H1 (cell line): ENCODE data around the gene ZNF20. TPM values are rescaled to one million over a fixed set of nuclear protein-coding genes. Genes with fewer than 3 reads are reported as not detected.

Experiments used
- CTCF ChIA-PET: fragments of 300-600 bp; sonication (Branson Sonifier 250); formaldehyde crosslinking; loops from one replicate; lab custom pipeline; 2021; ENCODE audit not compliant: partially characterized antibody; lab: Charles Lee
- POLR2A ChIA-PET: fragments of 300-600 bp; sonication (Branson Sonifier 250); formaldehyde crosslinking; loops from one replicate; lab custom pipeline; 2021; ENCODE audit warnings: inconsistent platforms; ENCODE audit not compliant: partially characterized antibody; lab: Charles Lee
- DNase-seq, 2 experiments: peaks; one replicate each; pipeline versions ENCODE4 v3.0.0 to v3.0.0-alpha.2; 2010 to 2022; ENCODE audit warnings: low spot score in 2 of 2, low read depth in 1 of 2, mixed read lengths in 1 of 2
- FAIRE-seq: peaks from 2 replicates; lab custom pipeline; 2011; peaks lifted over from hg19 to GRCh38; lab: Jason Lieb, UNC
- H2AFZ ChIP-seq: 2 replicates; pipeline ENCODE4 v1.8.1; 2012; ENCODE audit warnings: low read length, inconsistent platforms
- H2AK5ac ChIP-seq: 2 replicates; pipeline ENCODE4 v1.6.1; 2013; ENCODE audit warnings: low read depth, low read length
- H2BK120ac ChIP-seq: replicated peaks from 2 replicates; pipeline ENCODE3; 2013; ENCODE audit warnings: low read depth, low read length, inconsistent platforms
- H2BK12ac ChIP-seq: 2 replicates; pipeline ENCODE4 v1.6.1; 2013; ENCODE audit warnings: low read depth, low read length
- H2BK15ac ChIP-seq: 2 replicates; pipeline ENCODE4 v1.6.1; 2013; ENCODE audit warnings: low read length
- H2BK20ac ChIP-seq: 2 replicates; pipeline ENCODE4 v1.6.1; 2013; ENCODE audit warnings: low read length
- H2BK5ac ChIP-seq: 2 replicates; pipeline ENCODE4 v1.6.1; 2013; ENCODE audit warnings: low read depth, low read length
- H3K14ac ChIP-seq: 2 replicates; pipeline ENCODE4 v1.6.1; 2013; ENCODE audit warnings: inconsistent platforms; ENCODE audit not compliant: insufficient read length
- H3K18ac ChIP-seq: 2 replicates; pipeline ENCODE4 v1.6.1; 2013; ENCODE audit warnings: low read length; ENCODE audit errors: extremely low read depth
- H3K23ac ChIP-seq: 2 replicates; pipeline ENCODE4 v1.6.1; 2013; ENCODE audit warnings: inconsistent platforms; ENCODE audit not compliant: insufficient read length
- H3K23me2 ChIP-seq: 2 replicates; pipeline ENCODE4 v1.6.1; 2013; ENCODE audit warnings: low read depth, low read length
- H3K27ac ChIP-seq: 2 replicates; pipeline ENCODE4 v1.6.1; 2011; ENCODE audit warnings: low read depth, low read length, inconsistent platforms
- H3K27me3 ChIP-seq, 4 experiments: replicated peaks in 1 of 4; 1 replicate in 1 of 4; 2 replicates in 3 of 4; pipeline versions ENCODE4 v1.6.1 to v1.8.1; 2011 to 2013; ENCODE audit warnings: low read length in 3 of 4, mild to moderate bottlenecking in 3 of 4, inconsistent platforms in 2 of 4, mixed read lengths in 2 of 4, moderate library complexity in 1 of 4; ENCODE audit not compliant: control insufficient read depth in 3 of 4, insufficient read depth in 3 of 4; ENCODE audit errors: extremely low read depth in 1 of 4
- H3K36me3 ChIP-seq, 4 experiments: 2 replicates each; pipeline versions ENCODE4 v1.6.1 to v1.8.1; 2011 to 2013; ENCODE audit warnings: mild to moderate bottlenecking in 4 of 4, low read length in 3 of 4, moderate library complexity in 2 of 4, control low read depth in 1 of 4, inconsistent platforms in 1 of 4; ENCODE audit not compliant: insufficient read depth in 4 of 4, control insufficient read depth in 2 of 4
- H3K4ac ChIP-seq: replicated peaks from 2 replicates; pipeline ENCODE3; 2013; ENCODE audit warnings: low read length, low read depth, mixed read lengths, inconsistent platforms; ENCODE audit not compliant: insufficient read length
- H3K4me1 ChIP-seq, 4 experiments: replicated peaks in 1 of 4; 1 replicate in 1 of 4; 2 replicates in 3 of 4; pipeline versions ENCODE4 v1.6.1 to v1.8.1; 2011 to 2013; ENCODE audit warnings: low read length in 3 of 4, inconsistent platforms in 2 of 4, mixed read lengths in 1 of 4; ENCODE audit not compliant: insufficient read depth in 4 of 4, control insufficient read depth in 3 of 4
- H3K4me2 ChIP-seq, 2 experiments: 2 replicates each; pipeline versions ENCODE4 v1.6.1 to v1.8.1; 2011 to 2013; ENCODE audit warnings: low read depth in 2 of 2, low read length in 2 of 2, control low read depth in 1 of 2, inconsistent platforms in 1 of 2, mild to moderate bottlenecking in 1 of 2; ENCODE audit not compliant: insufficient read depth in 1 of 2
- H3K4me3 ChIP-seq, 4 experiments: fragments of 200-600, 300-600 bp in 1 of 4; sonication (generic), shearing (Covaris generic), sonication (Bioruptor Twin) in 1 of 4; 2 replicates each; pipeline versions ENCODE4 v1.5.1 to v1.8.1; 2011 to 2016; ENCODE audit warnings: low read length in 4 of 4, low read depth in 3 of 4, control low read depth in 2 of 4, inconsistent platforms in 2 of 4, mild to moderate bottlenecking in 2 of 4, mixed read lengths in 1 of 4, moderate library complexity in 1 of 4; ENCODE audit not compliant: insufficient read depth in 2 of 4; ENCODE audit errors: extremely low read depth in 1 of 4
- H3K56ac ChIP-seq: replicated peaks from 2 replicates; pipeline ENCODE3; 2013; ENCODE audit warnings: low read depth, mild to moderate bottlenecking, mixed read lengths, low read length, inconsistent platforms; ENCODE audit not compliant: insufficient read length
- H3K79me1 ChIP-seq: 2 replicates; pipeline ENCODE4 v1.6.1; 2013; ENCODE audit warnings: low read depth, low read length, control low read depth
- H3K79me2 ChIP-seq, 2 experiments: 2 replicates each; pipeline versions ENCODE4 v1.6.1 to v1.8.1; 2012 to 2013; ENCODE audit warnings: low read length in 2 of 2, mild to moderate bottlenecking in 2 of 2, inconsistent platforms in 1 of 2; ENCODE audit not compliant: insufficient read depth in 2 of 2, control insufficient read depth in 1 of 2
- H3K9ac ChIP-seq, 4 experiments: replicated peaks in 1 of 4; 1 replicate in 1 of 4; 2 replicates in 3 of 4; pipeline versions ENCODE4 v1.6.1 to v1.8.1; 2011 to 2013; ENCODE audit warnings: low read depth in 3 of 4, low read length in 3 of 4, control low read depth in 2 of 4, mild to moderate bottlenecking in 2 of 4, moderate library complexity in 2 of 4, inconsistent platforms in 1 of 4; ENCODE audit errors: extremely low read depth in 1 of 4
- H3K9me3 ChIP-seq, 2 experiments: 2 replicates each; pipeline versions ENCODE4 v1.6.1 to v1.8.1; 2012 to 2013; ENCODE audit warnings: mild to moderate bottlenecking in 2 of 2, moderate library complexity in 2 of 2, control low read depth in 1 of 2, inconsistent platforms in 1 of 2, low read depth in 1 of 2, low read length in 1 of 2, mixed read lengths in 1 of 2; ENCODE audit not compliant: insufficient read depth in 2 of 2
- H4K20me1 ChIP-seq, 2 experiments: replicated peaks in 1 of 2; 2 replicates each; pipeline versions ENCODE3 to v1.8.1; 2011 to 2013; ENCODE audit warnings: inconsistent platforms in 2 of 2, low read length in 2 of 2, mild to moderate bottlenecking in 1 of 2; ENCODE audit not compliant: insufficient read depth in 2 of 2, control insufficient read depth in 1 of 2
- H4K5ac ChIP-seq: 2 replicates; pipeline ENCODE4 v1.6.1; 2013; ENCODE audit warnings: low read length, low read depth, mixed read lengths, inconsistent platforms; ENCODE audit not compliant: insufficient read length
- H4K8ac ChIP-seq: 2 replicates; pipeline ENCODE4 v1.8.0; 2013; ENCODE audit warnings: mild to moderate bottlenecking, moderate library complexity, low read length, inconsistent platforms; ENCODE audit not compliant: insufficient read depth; ENCODE audit errors: extremely low read depth
- H4K91ac ChIP-seq: replicated peaks from 2 replicates; pipeline ENCODE3; 2013; ENCODE audit warnings: low read length, mixed read lengths, inconsistent platforms; ENCODE audit not compliant: insufficient read length
- CTCF ChIP-seq, 3 experiments: IDR thresholded peaks; 1 replicate in 2 of 3; 2 replicates in 1 of 3; pipeline versions ENCODE4 v1.5.1 to v1.6.1; 2011; ENCODE audit warnings: low read length in 3 of 3, mild to moderate bottlenecking in 3 of 3, inconsistent platforms in 2 of 3, low read depth in 1 of 3, moderate library complexity in 1 of 3; ENCODE audit not compliant: insufficient read depth in 1 of 3; ENCODE audit errors: control extremely low read depth in 1 of 3
- EGR1 ChIP-seq: IDR thresholded peaks from 2 replicates; pipeline ENCODE4 v1.6.1; 2011; ENCODE audit warnings: low read depth, low read length, borderline replicate concordance
- RAD21 ChIP-seq, 2 experiments: IDR thresholded peaks in 1 of 2; conservative IDR thresholded peaks in 1 of 2; 2 replicates each; pipeline ENCODE4 v1.6.1; 2011; ENCODE audit warnings: low read depth in 2 of 2, low read length in 2 of 2, improper control_type of control experiment in 1 of 2, inconsistent platforms in 1 of 2, mild to moderate bottlenecking in 1 of 2, moderate library complexity in 1 of 2
- TEAD4 ChIP-seq: IDR thresholded peaks from 2 replicates; pipeline ENCODE4 v1.6.1; 2012; ENCODE audit warnings: low read depth, low read length, inconsistent platforms, mixed read lengths
- WGBS, 2 experiments: shearing (Covaris generic) in 1 of 2; methylation state at CpG; one replicate each; pipeline versions ENCODE4 v1.1.6 to v1.1.7; 2013 to 2015; ENCODE audit warnings: low lambda C conversion rate in 2 of 2, mixed read lengths in 2 of 2, inconsistent platforms in 1 of 2, low coverage in 1 of 2, missing lambda C conversion rate in 1 of 2; ENCODE audit not compliant: insufficient replicate concordance in 2 of 2, insufficient coverage in 1 of 2, insufficient read length in 1 of 2; ENCODE audit errors: extremely low coverage in 1 of 2, missing lambda C conversion rate in 1 of 2; 5-methylcytosine and 5-hydroxymethylcytosine counted together
- polyA plus RNA-seq, 7 experiments: library from polyadenylated mRNA; depleted of rRNA in 3 of 7; stranded (reverse) in 5 of 7; unstranded in 2 of 7; fragments of >200 nt in 5 of 7; fragments of 200-250 nt in 2 of 7; gene quantifications; 1 replicate in 5 of 7; 2 replicates in 1 of 7; 4 replicates in 1 of 7; pipeline versions ENCODE4 v1.2.1 to v1.2.3, GENCODE V29; 2011 to 2013; ENCODE audit warnings: missing spikeins in 2 of 7, mixed read lengths in 2 of 7
- total RNA-seq: library from RNA; stranded (reverse); fragmentation: NEBNext Ultra II Directional; extraction: Animal tissue kit (Norgen Biotek cat#: 25700); gene quantifications from 2 replicates; pipeline ENCODE4 v1.2.1, GENCODE V29; 2021

ZNF20 gene
- total and polyA plus RNA-seq, 2 of the 8 experiments (the other 6 are each of a cell fraction or from before 2014, with no cell fraction given), result 1.6 to 9.0 TPM

GRCh38 chr19:12137221-12137940, 2.8 kb downstream of the ZNF20 start:
- Histone ChIP-seq H2AK5ac (no peak overlapping the region), H3K79me1 (peaks cover 2% of the 10 kb centered on the region; the same call in 1 of the 2 replicates), H3K56ac (no peak overlapping the region), H4K20me1 (peaks cover 0 to 4% of the 10 kb centered on the region in 2 experiments), H2BK5ac (no peak overlapping the region), H2BK120ac (no peak overlapping the region), H2BK12ac (no peak overlapping the region), H3K79me2 (peaks cover 0 to 27% of the 10 kb centered on the region in 2 experiments; a peak in 2 of 4 replicates), H3K36me3 (peaks cover 15 to 48% (median 35%) of the 10 kb centered on the region in 4 experiments), H3K4ac (no peak overlapping the region), H3K23me2 (peaks cover 3% of the 10 kb centered on the region; the same call in 1 of the 2 replicates), H4K8ac (no peak overlapping the region), H3K18ac (no peak overlapping the region), H2BK15ac (no peak overlapping the region), H3K27ac (no peak overlapping the region), H3K4me2 (no peak overlapping the region), H4K5ac (no peak overlapping the region), H3K23ac (no peak overlapping the region), H4K91ac (no peak overlapping the region), H3K9ac (no peak overlapping the region), H3K4me1 (peaks cover 2 to 10% (median 6%) of the 10 kb centered on the region in 4 experiments; a peak in 6 of 7 replicates), H2AFZ (no peak overlapping the region), H3K27me3 (no peaks in the 10 kb centered on the region), H2BK20ac (no peak overlapping the region), H3K14ac (no peak overlapping the region), H3K9me3 (peaks cover 25 to 28% of the 10 kb centered on the region in 2 experiments), H3K4me3 (no peak overlapping the region)
- ChIA-PET POLR2A (interaction anchor here (0.9 to 3.0 kb wide), 5 partner anchors 9 to 149 kb away, joined by 3 to 14 read pairs (median 4); partner anchors contain the start of gene ZNF625), CTCF (interaction anchor here (0.5 to 2.5 kb wide), 17 partner anchors 11 to 477 kb away, joined by 3 to 18 read pairs (median 3); partner anchors contain the start of gene ZNF878)
- WGBS, 2 experiments, result 79% methylated on average over 6 of the region's 7 CpGs; no CpG with 5 or more reads in 1 of the 2 experiments
- FAIRE-seq, result peak; percentile 13
- no peak for DNase-seq
- TF ChIP-seq RAD21 (IDR thresholded peaks at IDR 0.05 in 1 of 2, conservative IDR thresholded peaks at IDR 0.05 in 1 of 2; ENCODE audit: low read depth in 2 of 2, low read length in 2 of 2) (peak; percentile 59 to 66), EGR1 (no peak), TEAD4 (no peak), CTCF (IDR thresholded peaks at IDR 0.05; ENCODE audit: control extremely low read depth in 1 of 3, insufficient read depth in 1 of 3, low read depth in 1 of 3, low read length in 3 of 3) (peak; percentile 68 to 88 (median 85))
